PC-9 (cell line): ENCODE measurements around the gene CBR1. TPM values are rescaled to one million over a fixed set of nuclear protein-coding genes. Genes with fewer than 3 reads are reported as not detected.

ENCODE experiments used
- BruUV-seq: library from RNA; stranded (reverse); fragments of 400-500 nt; replicated peaks from 2 replicates; lab custom pipeline; 2021; lab: Mats Ljungman, UMichigan
- CTCF ChIA-PET: fragments of 300-600 bp; sonication (Branson Sonifier 250); formaldehyde crosslinking; loops from one replicate; lab custom pipeline; 2022; ENCODE audit warnings: antibody characterized with exemption; lab: Charles Lee
- POLR2A ChIA-PET: fragments of 300-600 bp; sonication (Branson Sonifier 250); formaldehyde crosslinking; loops from one replicate; lab custom pipeline; 2022; ENCODE audit warnings: antibody characterized with exemption; ENCODE audit not compliant: unreplicated experiment; lab: Charles Lee
- DNase-seq, 2 experiments: peaks; one replicate each; pipeline versions ENCODE4 v3.0.0 to v3.0.0-alpha.2; 2015 to 2022; ENCODE audit warnings: mixed read lengths in 1 of 2
- H2AFZ ChIP-seq: fragments of 200-600 bp; sonication (generic); 2 replicates; pipeline ENCODE4 v1.8.1; 2017; ENCODE audit warnings: antibody characterized with exemption
- H3F3A ChIP-seq: fragments of 200-600 bp; sonication (generic); 2 replicates; pipeline ENCODE4 v1.8.1; 2017; ENCODE audit warnings: antibody characterized with exemption, mild to moderate bottlenecking, low read depth; ENCODE audit not compliant: insufficient read depth
- H3K27ac ChIP-seq: fragments of 200-600 bp; sonication (generic); 2 replicates; pipeline ENCODE4 v1.6.1; 2016; ENCODE audit warnings: mixed run types
- H3K27me3 ChIP-seq: fragments of 200-600 bp; sonication (generic); 2 replicates; pipeline ENCODE4 v1.6.1; 2016; ENCODE audit warnings: low read depth, mixed run types; ENCODE audit not compliant: insufficient read depth
- H3K36me3 ChIP-seq: fragments of 200-600 bp; sonication (generic); 2 replicates; pipeline ENCODE4 v1.6.1; 2016; ENCODE audit warnings: low read depth, mixed run types
- H3K4me1 ChIP-seq: fragments of 200-600 bp; sonication (generic); replicated peaks from 2 replicates; pipeline ENCODE4 v1.6.1; 2016; ENCODE audit warnings: mixed run types; ENCODE audit not compliant: insufficient read depth
- H3K4me2 ChIP-seq: fragments of 200-600 bp; sonication (generic); 2 replicates; pipeline ENCODE4 v1.6.1; 2017; ENCODE audit warnings: mixed run types
- H3K4me3 ChIP-seq: fragments of 200-600 bp; sonication (generic); 2 replicates; pipeline ENCODE4 v1.6.1; 2016; ENCODE audit warnings: mixed run types
- H3K79me2 ChIP-seq: fragments of 200-600 bp; sonication (generic); 2 replicates; pipeline ENCODE4 v1.6.1; 2017; ENCODE audit warnings: low read depth, mixed run types
- H3K9me2 ChIP-seq: fragments of 200-600 bp; sonication (generic); 2 replicates; pipeline ENCODE4 v1.8.1; 2017; ENCODE audit warnings: mild to moderate bottlenecking; ENCODE audit not compliant: insufficient read depth
- H3K9me3 ChIP-seq: fragments of 200-600 bp; sonication (generic); 2 replicates; pipeline ENCODE4 v1.8.1; 2016; ENCODE audit warnings: low read depth; ENCODE audit not compliant: insufficient read depth
- H4K20me1 ChIP-seq: fragments of 200-600 bp; sonication (generic); 2 replicates; pipeline ENCODE4 v1.8.1; 2017; ENCODE audit not compliant: insufficient read depth
- EZH2 ChIP-seq: fragments of 200-600 bp; sonication (generic); IDR thresholded peaks from 2 replicates; pipeline ENCODE4 v1.8.0; 2017; ENCODE audit warnings: antibody characterized with exemption, low read depth
- intact Hi-C: fragments of 100-400 bp; cut with micrococcal nuclease; formaldehyde crosslinking; loops from one replicate; pipeline ENCODE4 v1.10.0; 2022; ENCODE audit not compliant: unreplicated experiment
- total RNA-seq: library from RNA; stranded (reverse); gene quantifications from 2 replicates; pipeline ENCODE4 v1.2.3, GENCODE V29; 2021
- TF ChIP-seq, protein P1 (sequence below): fragments of 200-600 bp; sonication (generic); conservative IDR thresholded peaks from 2 replicates; pipeline ENCODE4 v1.6.1; 2017; ENCODE audit warnings: mixed run types, antibody characterized with exemption, mild to moderate bottlenecking, moderate library complexity

CBR1 gene
- total RNA-seq, 1 experiment from 2014 or later: 80.2 TPM

DNA sequence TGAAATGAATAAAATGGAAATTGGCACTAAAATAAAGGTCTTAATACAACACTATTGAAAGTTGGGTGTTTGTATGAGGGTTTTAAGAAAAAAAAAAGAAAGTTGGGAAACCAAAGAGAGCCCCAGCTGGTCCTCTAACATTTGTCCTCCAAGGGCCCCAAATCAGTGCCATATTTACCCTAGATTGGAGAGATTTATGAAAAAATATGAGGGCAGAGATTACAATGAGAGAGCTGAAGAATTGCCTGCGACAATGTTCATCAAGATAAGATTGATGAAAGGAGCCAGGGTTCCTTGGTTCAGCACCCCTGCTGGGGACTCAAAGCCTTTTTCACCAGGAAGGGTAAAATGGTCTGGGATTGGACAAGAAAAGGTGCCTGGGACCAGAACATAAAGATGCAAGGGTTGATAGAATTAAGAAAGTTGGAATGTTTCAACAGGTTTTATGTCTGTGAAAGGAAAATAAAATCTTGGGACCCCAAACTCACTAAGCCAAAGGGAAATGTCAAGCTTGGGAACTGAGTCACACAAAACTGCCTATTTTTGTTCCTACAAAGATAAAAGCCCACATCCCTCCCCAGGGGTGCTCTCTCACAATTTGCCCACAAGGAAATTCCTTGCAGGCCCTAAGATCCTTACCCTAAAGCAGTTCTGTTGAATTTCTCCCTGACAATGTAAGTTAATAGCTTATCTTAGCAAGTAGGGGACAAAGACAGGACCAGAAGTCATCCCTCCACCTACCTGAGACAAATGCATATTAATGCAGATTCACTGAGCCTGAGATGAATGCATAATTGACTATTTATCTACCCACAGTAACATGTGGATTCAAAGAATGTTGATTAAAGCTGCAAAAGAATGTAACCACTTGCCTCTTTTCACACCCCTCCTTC lies 26.8 kb downstream of the CBR1 start:
- Histone ChIP-seq H3K27me3 (no peaks in the 10 kb centered on the region), H3K4me3 (no peak overlapping the region), H4K20me1 (no peaks in the 10 kb centered on the region), H3F3A (no peaks in the 10 kb centered on the region), H3K4me2 (no peak overlapping the region), H3K36me3 (no peaks in the 10 kb centered on the region), H3K27ac (no peak overlapping the region), H3K4me1 (no peaks in the 10 kb centered on the region), H3K9me2 (no peaks in the 10 kb centered on the region), H2AFZ (no peak overlapping the region), H3K79me2 (no peaks in the 10 kb centered on the region), H3K9me3 (no peaks in the 10 kb centered on the region)
- no TSS peak for BruUV-seq
- DNase-seq: no peak
- intact Hi-C loops: no loop called here
- CTCF ChIA-PET: no interaction called here
- POLR2A ChIA-PET: no interaction called here
- TF ChIP-seq EZH2: no peak
- TF ChIP-seq, protein P1, sequence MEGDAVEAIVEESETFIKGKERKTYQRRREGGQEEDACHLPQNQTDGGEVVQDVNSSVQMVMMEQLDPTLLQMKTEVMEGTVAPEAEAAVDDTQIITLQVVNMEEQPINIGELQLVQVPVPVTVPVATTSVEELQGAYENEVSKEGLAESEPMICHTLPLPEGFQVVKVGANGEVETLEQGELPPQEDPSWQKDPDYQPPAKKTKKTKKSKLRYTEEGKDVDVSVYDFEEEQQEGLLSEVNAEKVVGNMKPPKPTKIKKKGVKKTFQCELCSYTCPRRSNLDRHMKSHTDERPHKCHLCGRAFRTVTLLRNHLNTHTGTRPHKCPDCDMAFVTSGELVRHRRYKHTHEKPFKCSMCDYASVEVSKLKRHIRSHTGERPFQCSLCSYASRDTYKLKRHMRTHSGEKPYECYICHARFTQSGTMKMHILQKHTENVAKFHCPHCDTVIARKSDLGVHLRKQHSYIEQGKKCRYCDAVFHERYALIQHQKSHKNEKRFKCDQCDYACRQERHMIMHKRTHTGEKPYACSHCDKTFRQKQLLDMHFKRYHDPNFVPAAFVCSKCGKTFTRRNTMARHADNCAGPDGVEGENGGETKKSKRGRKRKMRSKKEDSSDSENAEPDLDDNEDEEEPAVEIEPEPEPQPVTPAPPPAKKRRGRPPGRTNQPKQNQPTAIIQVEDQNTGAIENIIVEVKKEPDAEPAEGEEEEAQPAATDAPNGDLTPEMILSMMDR: no peak

DNA sequence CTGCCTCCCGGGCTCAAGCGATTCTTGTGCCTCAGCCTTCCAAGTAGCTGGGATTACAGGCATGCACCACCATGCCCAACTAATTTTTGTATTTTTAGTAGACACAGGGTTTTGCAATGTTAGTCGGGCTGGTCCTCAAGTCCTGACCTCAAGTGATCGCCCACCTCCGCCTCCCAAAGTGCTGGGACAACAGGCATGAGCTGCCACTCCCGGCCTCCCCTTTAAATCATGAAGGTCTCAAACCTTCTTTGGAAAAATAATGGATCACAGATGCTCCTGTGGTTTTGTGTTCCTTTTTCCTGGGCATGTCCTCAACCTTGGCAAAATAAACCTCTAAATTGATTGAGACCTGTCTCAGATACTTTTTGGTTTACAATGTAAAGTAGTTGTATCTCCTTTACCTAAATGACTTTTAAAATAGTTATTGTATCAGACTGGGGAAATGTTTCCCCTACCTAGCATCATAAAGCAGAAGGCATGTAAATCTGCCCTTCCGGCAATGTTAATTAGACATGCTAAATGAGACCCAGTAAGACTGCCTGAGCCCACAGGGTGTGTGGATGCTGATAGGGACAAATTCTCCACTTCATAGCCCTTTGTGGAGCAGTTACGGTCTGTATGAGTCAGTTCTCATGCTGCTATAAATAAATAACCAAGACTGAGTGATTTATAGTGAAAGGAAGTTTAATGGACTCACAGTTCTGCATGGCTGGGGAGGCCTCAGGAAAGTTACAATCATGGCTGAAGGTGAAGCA lies 27.8 kb downstream of the CBR1 start:
- TF ChIP-seq EZH2: no peak
- TF ChIP-seq, protein P1: no peak
- Histone ChIP-seq H3K4me2 (no peak overlapping the region), H3K4me1 (no peaks in the 10 kb centered on the region), H3K9me2 (no peaks in the 10 kb centered on the region), H4K20me1 (no peaks in the 10 kb centered on the region), H3K4me3 (no peak overlapping the region), H3K9me3 (no peaks in the 10 kb centered on the region), H3K79me2 (no peaks in the 10 kb centered on the region), H3K27me3 (no peaks in the 10 kb centered on the region), H3K27ac (no peak overlapping the region), H2AFZ (no peak overlapping the region), H3K36me3 (no peaks in the 10 kb centered on the region), H3F3A (no peaks in the 10 kb centered on the region)
- intact Hi-C loops: no loop called here
- ChIA-PET CTCF (no interaction called here), POLR2A (no interaction called here)
- no TSS peak for BruUV-seq
- no peak for DNase-seq

DNA sequence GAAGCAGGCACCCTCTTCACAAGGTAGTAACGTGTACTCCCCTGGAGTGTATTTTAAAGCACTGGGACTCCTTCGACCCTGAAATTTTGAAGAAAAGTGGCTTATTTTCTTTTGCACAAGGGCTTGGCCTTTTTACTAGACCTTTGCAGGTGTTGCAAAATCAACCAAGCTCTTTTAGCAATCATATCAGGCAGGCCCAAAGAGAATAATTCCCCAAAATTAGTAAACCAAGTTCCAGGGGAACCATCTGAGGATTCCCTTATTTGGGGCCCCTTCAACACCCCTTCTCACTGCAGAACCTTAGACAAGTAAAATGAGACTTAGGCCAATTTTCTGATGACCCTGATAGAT lies 28.3 kb downstream of the CBR1 start:
- H3K27ac ChIP-seq: no peak overlapping the region
- H2AFZ ChIP-seq: no peak overlapping the region
- no peaks in the 10 kb centered on the region for H3K27me3 ChIP-seq
- DNase-seq: no peak
- H4K20me1 ChIP-seq: no peaks in the 10 kb centered on the region
- no peaks in the 10 kb centered on the region for H3K79me2 ChIP-seq
- H3K4me2 ChIP-seq: no peak overlapping the region
- H3K4me1 ChIP-seq: no peaks in the 10 kb centered on the region
- intact Hi-C loops: no loop called here
- POLR2A ChIA-PET: no interaction called here
- H3F3A ChIP-seq: no peaks in the 10 kb centered on the region
- no peaks in the 10 kb centered on the region for H3K36me3 ChIP-seq
- TF ChIP-seq, protein P1: no peak
- no peak for TF ChIP-seq EZH2
- H3K4me3 ChIP-seq: no peak overlapping the region
- H3K9me2 ChIP-seq: no peaks in the 10 kb centered on the region
- CTCF ChIA-PET: no interaction called here
- no peaks in the 10 kb centered on the region for H3K9me3 ChIP-seq
- BruUV-seq: no TSS peak
